ENCODE results near the gene TYSND1.

DNA sequence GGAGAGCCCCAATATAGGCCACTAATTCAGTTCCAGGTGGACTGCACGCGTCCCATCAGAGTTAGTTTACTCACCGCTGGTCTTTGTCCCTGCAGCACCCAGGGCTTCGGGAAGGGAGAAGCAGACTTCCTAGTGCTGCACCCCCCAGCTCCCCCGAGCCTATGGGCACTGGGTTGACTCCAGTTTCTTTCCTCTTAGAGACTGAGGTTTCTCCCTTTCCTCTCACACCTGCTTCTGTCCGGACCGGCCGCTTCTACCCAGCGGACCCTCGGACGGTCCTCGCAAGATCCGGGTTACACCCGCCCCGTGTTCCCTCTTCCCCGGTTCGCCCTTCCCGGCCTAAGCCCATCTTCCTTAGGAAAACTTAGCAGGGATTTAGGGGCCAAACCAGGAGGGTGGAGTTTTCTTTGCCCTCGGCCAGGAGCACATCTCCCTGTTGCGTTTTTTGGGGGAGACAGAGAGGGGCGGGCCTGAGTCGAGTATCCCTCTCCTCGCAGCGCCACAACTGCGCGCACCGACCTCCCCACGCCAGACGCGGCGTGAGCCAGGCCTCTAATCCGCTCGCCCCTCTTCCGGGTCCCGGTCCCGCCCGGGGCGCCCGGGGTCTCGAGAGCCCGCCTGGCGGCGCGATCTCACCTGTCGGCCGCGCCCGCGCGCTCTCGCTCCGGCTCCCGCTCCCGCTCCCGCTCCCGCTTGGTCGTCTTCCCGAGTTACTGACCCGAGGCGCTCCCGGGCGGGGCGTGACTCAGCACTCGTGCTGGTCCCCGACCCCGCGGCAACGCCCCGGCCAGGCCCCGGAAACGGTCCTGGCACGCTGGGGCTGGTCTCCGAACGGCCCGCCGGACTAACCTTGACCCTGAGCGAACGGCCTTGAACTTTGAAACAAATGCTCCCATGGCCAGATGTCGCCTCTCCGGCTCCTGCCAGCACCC lies 14.1 kb downstream of the TYSND1 start, which contains the start of gene AIFM2:
- TF ChIP-seq, protein P1, sequence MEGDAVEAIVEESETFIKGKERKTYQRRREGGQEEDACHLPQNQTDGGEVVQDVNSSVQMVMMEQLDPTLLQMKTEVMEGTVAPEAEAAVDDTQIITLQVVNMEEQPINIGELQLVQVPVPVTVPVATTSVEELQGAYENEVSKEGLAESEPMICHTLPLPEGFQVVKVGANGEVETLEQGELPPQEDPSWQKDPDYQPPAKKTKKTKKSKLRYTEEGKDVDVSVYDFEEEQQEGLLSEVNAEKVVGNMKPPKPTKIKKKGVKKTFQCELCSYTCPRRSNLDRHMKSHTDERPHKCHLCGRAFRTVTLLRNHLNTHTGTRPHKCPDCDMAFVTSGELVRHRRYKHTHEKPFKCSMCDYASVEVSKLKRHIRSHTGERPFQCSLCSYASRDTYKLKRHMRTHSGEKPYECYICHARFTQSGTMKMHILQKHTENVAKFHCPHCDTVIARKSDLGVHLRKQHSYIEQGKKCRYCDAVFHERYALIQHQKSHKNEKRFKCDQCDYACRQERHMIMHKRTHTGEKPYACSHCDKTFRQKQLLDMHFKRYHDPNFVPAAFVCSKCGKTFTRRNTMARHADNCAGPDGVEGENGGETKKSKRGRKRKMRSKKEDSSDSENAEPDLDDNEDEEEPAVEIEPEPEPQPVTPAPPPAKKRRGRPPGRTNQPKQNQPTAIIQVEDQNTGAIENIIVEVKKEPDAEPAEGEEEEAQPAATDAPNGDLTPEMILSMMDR (IDR thresholded peaks at IDR 0.05): peak in 3 of 6 experiments; percentile 16 to 31 (median 17)
- peak in 1 of 4 donors; percentile 54 for TF ChIP-seq EP300 (IDR thresholded peaks at IDR 0.05)

All from upper lobe of left lung (tissue), 4 donors.